ENCODE measurements around the gene RNU7-1.

DNA sequence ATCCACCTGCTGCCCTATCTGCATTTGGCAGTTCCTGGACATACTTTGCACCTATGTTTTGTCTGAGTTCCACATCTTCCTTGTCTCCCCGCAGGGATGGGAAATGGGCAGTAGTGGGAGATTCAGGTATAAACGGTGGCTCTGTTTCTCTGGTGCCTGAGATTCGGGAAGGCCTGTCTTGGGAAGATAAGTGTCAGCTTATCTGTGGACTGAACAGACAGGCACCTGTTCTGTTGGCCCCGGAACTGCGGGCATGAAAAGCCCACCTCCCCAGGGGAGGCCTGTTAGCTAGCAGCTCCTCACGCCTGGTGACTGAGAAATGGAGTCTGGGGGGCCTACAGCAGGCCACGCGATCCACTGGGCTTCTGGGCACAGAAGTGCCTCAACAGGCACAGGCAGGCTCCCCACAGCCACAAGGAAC lies 21.0 kb downstream of the RNU7-1 start:
- TF ChIP-seq, protein P1, sequence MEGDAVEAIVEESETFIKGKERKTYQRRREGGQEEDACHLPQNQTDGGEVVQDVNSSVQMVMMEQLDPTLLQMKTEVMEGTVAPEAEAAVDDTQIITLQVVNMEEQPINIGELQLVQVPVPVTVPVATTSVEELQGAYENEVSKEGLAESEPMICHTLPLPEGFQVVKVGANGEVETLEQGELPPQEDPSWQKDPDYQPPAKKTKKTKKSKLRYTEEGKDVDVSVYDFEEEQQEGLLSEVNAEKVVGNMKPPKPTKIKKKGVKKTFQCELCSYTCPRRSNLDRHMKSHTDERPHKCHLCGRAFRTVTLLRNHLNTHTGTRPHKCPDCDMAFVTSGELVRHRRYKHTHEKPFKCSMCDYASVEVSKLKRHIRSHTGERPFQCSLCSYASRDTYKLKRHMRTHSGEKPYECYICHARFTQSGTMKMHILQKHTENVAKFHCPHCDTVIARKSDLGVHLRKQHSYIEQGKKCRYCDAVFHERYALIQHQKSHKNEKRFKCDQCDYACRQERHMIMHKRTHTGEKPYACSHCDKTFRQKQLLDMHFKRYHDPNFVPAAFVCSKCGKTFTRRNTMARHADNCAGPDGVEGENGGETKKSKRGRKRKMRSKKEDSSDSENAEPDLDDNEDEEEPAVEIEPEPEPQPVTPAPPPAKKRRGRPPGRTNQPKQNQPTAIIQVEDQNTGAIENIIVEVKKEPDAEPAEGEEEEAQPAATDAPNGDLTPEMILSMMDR (IDR thresholded peaks at IDR 0.05): no peak
- TF ChIP-seq POLR2A (IDR thresholded peaks at IDR 0.05): no peak

All from Peyer's patch (tissue), 4 donors.